HG03135 (cell line): ENCODE measurements around the gene IL2.
A peak's percentile ranks its signal among the peaks of the same experiment; 100 is the strongest.

Source experiments
- ATAC-seq: cut with Tn5 transposase; IDR thresholded peaks from one replicate; pipeline ENCODE4 v1.9.1; 2021; ENCODE audit warnings: mild to moderate bottlenecking, moderate library complexity; ENCODE audit not compliant: unreplicated experiment

Gene IL2

GRCh38 chr4:122456231-122457116 is at the start of gene IL2:
Gene IL2 (minus strand): TSS chr4:122456725. CDS start chr4:122456440, 285 bp downstream.
- ATAC-seq, result no peak

GRCh38 chr4:122503214-122503613 is 46.7 kb upstream of the IL2 start:
- ATAC-seq, result no peak

GRCh38 chr4:122500852-122501501 is 44.5 kb upstream of the IL2 start:
- no peak for ATAC-seq

- ATAC-seq, result no peak
These were observed 32.5 kb upstream of the IL2 start for GRCh38 chr4:122489061-122489460.

GRCh38 chr4:122483481-122483880 is 27.0 kb upstream of the IL2 start:
- ATAC-seq, result no peak

- ATAC-seq, result no peak
These were observed 25.4 kb upstream of the IL2 start for GRCh38 chr4:122481766-122482405.

GRCh38 chr4:122480655-122481487 is 24.3 kb upstream of the IL2 start:
- ATAC-seq, result no peak

GRCh38 chr4:122479935-122480416 is 23.5 kb upstream of the IL2 start:
- no peak for ATAC-seq

GRCh38 chr4:122476745-122477144 is 20.2 kb upstream of the IL2 start:
- no peak for ATAC-seq

GRCh38 chr4:122476126-122476525 is 19.6 kb upstream of the IL2 start:
- no peak for ATAC-seq

- no peak for ATAC-seq
These were observed 18.7 kb upstream of the IL2 start for GRCh38 chr4:122475233-122475632.

- no peak for ATAC-seq
These were observed 12.9 kb upstream of the IL2 start for GRCh38 chr4:122469457-122469856.

GRCh38 chr4:122458625-122459024 is 2.1 kb upstream of the IL2 start:
- ATAC-seq, result peak; percentile 85

- ATAC-seq, result no peak
These were observed 3.0 kb downstream of the IL2 start for GRCh38 chr4:122453384-122453995.

- no peak for ATAC-seq
These were observed 5.7 kb downstream of the IL2 start for GRCh38 chr4:122450847-122451246.

- ATAC-seq, result no peak
These were observed 22.2 kb downstream of the IL2 start for GRCh38 chr4:122434285-122434684.

GRCh38 chr4:122431351-122431750 is 25.2 kb downstream of the IL2 start:
- no peak for ATAC-seq

GRCh38 chr4:122423246-122423645 is 33.3 kb downstream of the IL2 start:
- no peak for ATAC-seq

GRCh38 chr4:122412547-122412946 is 44.0 kb downstream of the IL2 start:
- no peak for ATAC-seq

GRCh38 chr4:122403861-122404260 is 52.7 kb downstream of the IL2 start:
- ATAC-seq, result no peak
